Measurements from ENCODE around the gene CBX2.

The CBX2 gene

DNA sequence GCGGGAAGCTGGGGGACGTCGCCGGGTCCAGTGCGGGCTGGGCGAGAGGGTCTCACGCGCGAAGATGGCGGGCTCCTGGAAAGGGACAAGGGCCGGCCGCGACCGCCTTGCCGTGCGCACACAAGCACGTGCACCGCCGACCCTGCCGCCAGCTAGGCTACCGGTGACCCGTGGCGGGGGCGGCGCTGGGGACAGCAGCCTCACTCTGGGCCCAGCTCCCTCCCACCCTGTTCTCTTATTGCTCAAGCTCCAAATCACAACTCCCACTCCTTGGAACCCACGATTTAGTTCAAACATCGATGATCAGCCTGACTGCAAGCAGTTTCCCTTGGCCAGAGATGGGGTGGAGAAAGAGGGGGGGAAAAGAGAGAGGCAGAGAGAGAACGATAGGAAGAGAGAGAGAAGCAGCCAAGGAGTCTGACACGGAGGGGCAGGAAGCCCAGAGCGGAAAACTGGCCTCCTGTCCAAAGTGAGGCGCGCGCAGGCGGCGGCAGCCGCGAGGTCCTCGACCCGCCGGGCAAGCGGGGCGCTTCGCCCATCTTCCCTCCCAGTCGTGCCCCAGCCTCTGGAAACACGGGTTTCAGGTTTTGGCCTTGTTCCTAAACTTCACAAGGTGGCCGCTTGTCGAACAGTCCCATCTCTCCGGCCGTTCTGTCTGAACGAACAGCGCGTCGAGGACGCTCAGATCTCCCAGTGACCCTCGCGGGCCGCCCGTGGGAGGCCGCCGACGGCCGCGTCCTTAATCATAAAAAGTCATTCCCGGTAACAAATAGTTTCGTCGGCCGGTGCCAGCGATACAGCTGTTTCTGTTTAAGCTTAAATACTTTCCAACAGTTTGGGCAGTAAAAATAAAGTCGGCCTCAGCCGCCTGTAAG lies 20.6 kb downstream of the CBX2 start:
- peak overlapping the region in 1 of 2 donors; percentile 59 for H3K4me3 ChIP-seq (replicated peaks in 1 of 2; ENCODE audit: low read depth in 2 of 2, low read length in 2 of 2)
- peak in 1 of 2 donors; percentile 31 for DNase-seq (ENCODE audit: low read depth in 2 of 2)

GRCh38 chr17:79799174-79799537 lies 21.2 kb downstream of the CBX2 start:
- no peak overlapping the region for H3K4me3 ChIP-seq (replicated peaks in 1 of 2; ENCODE audit: low read depth in 2 of 2, low read length in 2 of 2)
- no peak for TF ChIP-seq CTCF (IDR thresholded peaks at IDR 0.05; ENCODE audit: low read depth, low read length)
- no peak for DNase-seq (ENCODE audit: low read depth in 2 of 2)

More for the DNA sequence above, 20.6 kb downstream of the CBX2 start:
- TF ChIP-seq CTCF (IDR thresholded peaks at IDR 0.05; ENCODE audit: low read depth, low read length), result no peak

GRCh38 chr17:79799538-79800324 lies 21.8 kb downstream of the CBX2 start:
- no peak overlapping the region for H3K4me3 ChIP-seq (replicated peaks in 1 of 2; ENCODE audit: low read depth in 2 of 2, low read length in 2 of 2)
- DNase-seq (ENCODE audit: low read depth in 2 of 2), result no peak

GRCh38 chr17:79800325-79801155 lies 22.6 kb downstream of the CBX2 start:
- H3K4me3 ChIP-seq (replicated peaks in 1 of 2; ENCODE audit: low read depth in 2 of 2, low read length in 2 of 2), result no peak overlapping the region
- DNase-seq (ENCODE audit: low read depth in 2 of 2), result peak; percentile 52 to 59

More at GRCh38 chr17:79799538-79800324, 21.8 kb downstream of the CBX2 start:
- no peak for TF ChIP-seq CTCF (IDR thresholded peaks at IDR 0.05; ENCODE audit: low read depth, low read length)

DNA sequence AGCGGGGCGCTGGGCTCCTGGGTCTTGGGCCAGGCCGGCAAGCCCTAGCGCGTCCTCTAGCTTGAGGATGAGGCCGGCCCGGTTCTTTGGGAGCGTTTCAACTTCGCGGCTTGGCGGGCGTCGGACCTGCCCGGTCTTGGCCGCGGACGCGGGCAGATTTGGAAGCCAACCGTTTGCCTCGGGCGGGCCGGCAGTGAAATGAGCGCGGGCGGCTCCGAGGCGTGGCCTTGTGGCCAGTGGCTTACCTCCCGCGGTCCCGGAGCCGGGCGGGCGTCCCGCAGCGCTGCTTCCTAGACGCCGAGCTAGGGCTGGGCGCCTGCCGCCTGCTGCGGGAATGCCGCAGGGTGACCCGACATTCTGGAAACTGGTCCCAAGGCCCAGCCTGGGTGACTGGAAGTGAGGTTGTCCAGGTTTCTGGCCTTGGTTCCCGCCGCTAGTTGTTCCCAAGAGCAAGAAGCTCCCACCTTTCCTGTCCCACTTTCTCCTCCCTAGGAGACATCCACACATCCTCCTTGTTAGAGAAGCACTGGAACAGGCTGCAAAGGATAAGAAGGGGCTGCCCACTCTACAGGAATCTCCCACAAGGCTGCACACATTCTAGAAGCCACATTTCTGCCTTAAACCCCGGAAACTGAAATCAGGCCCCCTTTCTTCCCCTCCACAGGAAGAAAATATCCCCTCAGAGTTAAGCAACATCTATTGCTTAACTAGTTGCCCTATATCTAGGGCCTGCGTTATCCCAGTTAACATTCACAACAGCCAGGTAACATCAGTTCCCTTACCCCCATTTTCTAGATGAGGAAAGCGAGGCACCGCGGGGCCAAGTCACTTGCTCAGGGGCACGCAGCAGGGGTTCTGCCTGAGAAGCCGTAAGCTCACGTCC lies 23.4 kb downstream of the CBX2 start:
- no peak overlapping the region for H3K4me3 ChIP-seq (replicated peaks in 1 of 2; ENCODE audit: low read depth in 2 of 2, low read length in 2 of 2)
- DNase-seq (ENCODE audit: low read depth in 2 of 2), result no peak
- TF ChIP-seq CTCF (IDR thresholded peaks at IDR 0.05; ENCODE audit: low read depth, low read length), result no peak

More at GRCh38 chr17:79800325-79801155, 22.6 kb downstream of the CBX2 start:
- no peak for TF ChIP-seq CTCF (IDR thresholded peaks at IDR 0.05; ENCODE audit: low read depth, low read length)

Data from cardiac fibroblast (primary cell).